ENCODE results near the gene RFFL.

Gene RFFL

GRCh38 chr17:34974179-34974578 lies 89.3 kb downstream of the RFFL start:
- TF ChIP-seq CTCF (conservative IDR thresholded peaks at IDR 0.05; ENCODE audit: low read length), result no peak
- DNase-seq (ENCODE audit: low read depth), result no peak
- no peak overlapping the region for H3K4me3 ChIP-seq (ENCODE audit: low read length)

- TF ChIP-seq CTCF (conservative IDR thresholded peaks at IDR 0.05; ENCODE audit: low read length), result no peak
- peak; percentile 93 for DNase-seq (ENCODE audit: low read depth)
- H3K4me3 ChIP-seq (ENCODE audit: low read length), result peak within 1 kb of the TSS; percentile 99
Measured at GRCh38 chr17:34961093-34961911, 102.2 kb downstream of the RFFL start, which contains the start of the genes CCT6B and ZNF830. TSS of gene CCT6B (minus strand) at chr17:34961460. CDS start at chr17:34961393, 67 bp downstream. TSS of gene ZNF830 (plus strand) at chr17:34961540. CDS start at chr17:34961567, 27 bp downstream.

GRCh38 chr17:34958438-34958837 lies 105.1 kb downstream of the RFFL start:
- H3K4me3 ChIP-seq (ENCODE audit: low read length), result no peak overlapping the region
- DNase-seq (ENCODE audit: low read depth), result no peak
- no peak for TF ChIP-seq CTCF (conservative IDR thresholded peaks at IDR 0.05; ENCODE audit: low read length)

Measured in AG10803 (cell line).